Fibroblast of the aortic adventitia (primary cell): ENCODE measurements around the gene TCF4. TPM values are rescaled to one million over a fixed set of nuclear protein-coding genes. Genes with fewer than 3 reads are reported as not detected.
A peak's percentile ranks its signal among the peaks of the same experiment; 100 is the strongest.

Source experiments
- DNase-seq: peaks from one replicate; pipeline ENCODE4 v3.0.0-alpha.2; 2010; ENCODE audit warnings: low read depth
- H3K4me3 ChIP-seq: 2 replicates; pipeline ENCODE4 v1.5.1; 2011; ENCODE audit warnings: low read depth, mild to moderate bottlenecking, control low read depth, low read length, moderate library complexity
- total RNA-seq: library from RNA; depleted of rRNA; stranded (reverse); fragments of >200 nt; gene quantifications from 2 replicates; pipeline ENCODE4 v1.2.3, GENCODE V29; 2012; ENCODE audit warnings: low replicate concordance
- TF ChIP-seq, protein P1 (sequence below): IDR thresholded peaks from 2 replicates; pipeline ENCODE4 v1.5.1; 2011; ENCODE audit warnings: mild to moderate bottlenecking, low read length, control low read depth, inconsistent platforms; ENCODE audit not compliant: insufficient read depth

The TCF4 gene
- total RNA-seq, 1 donor: 105 TPM

DNA sequence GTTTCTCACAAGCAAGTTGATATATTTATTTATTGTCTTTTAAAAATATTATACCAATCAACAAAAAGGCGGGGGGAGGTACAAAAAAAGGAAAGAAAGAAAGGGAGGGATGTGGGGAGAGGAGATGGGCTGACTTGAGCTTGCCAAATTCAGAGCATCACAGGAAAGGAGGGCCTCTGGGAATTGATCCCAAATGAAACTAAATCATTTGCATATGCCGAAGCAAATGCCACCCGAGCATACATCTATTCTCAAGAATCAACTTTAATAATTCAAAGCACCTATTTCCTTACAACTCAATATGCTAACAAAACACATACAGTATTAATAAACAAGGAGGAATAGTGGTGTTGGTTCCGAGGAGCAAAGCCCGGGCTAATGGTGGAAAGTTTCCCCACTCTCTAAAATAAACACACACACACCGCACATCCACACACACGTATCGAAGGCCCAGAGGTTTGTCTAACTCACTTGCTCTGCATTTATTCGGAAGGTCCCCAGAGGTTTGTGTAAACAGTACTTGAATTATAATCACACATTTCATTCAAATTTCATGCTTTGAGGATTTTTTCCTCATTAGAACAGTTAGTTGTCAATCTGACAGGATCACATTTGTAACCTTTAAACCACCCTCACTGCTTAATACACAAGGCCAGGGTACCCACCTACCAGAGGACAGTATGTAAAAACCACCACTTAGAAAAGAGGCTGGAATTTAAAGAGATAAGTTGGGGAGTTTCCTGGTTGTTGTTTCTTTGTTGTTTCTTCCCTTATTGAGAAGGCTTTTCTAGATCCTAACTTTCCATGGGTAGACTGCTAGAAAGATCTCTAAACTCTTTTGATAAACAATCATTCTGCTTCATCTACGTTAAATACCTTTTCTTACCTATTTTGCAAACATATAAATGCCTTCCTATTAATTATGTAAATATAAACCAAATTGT, 264.7 kb downstream of the TCF4 start:
- TF ChIP-seq, protein P1, sequence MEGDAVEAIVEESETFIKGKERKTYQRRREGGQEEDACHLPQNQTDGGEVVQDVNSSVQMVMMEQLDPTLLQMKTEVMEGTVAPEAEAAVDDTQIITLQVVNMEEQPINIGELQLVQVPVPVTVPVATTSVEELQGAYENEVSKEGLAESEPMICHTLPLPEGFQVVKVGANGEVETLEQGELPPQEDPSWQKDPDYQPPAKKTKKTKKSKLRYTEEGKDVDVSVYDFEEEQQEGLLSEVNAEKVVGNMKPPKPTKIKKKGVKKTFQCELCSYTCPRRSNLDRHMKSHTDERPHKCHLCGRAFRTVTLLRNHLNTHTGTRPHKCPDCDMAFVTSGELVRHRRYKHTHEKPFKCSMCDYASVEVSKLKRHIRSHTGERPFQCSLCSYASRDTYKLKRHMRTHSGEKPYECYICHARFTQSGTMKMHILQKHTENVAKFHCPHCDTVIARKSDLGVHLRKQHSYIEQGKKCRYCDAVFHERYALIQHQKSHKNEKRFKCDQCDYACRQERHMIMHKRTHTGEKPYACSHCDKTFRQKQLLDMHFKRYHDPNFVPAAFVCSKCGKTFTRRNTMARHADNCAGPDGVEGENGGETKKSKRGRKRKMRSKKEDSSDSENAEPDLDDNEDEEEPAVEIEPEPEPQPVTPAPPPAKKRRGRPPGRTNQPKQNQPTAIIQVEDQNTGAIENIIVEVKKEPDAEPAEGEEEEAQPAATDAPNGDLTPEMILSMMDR: no peak
- peak; percentile 59 for DNase-seq
- peak overlapping the region; percentile 71 for H3K4me3 ChIP-seq

DNA sequence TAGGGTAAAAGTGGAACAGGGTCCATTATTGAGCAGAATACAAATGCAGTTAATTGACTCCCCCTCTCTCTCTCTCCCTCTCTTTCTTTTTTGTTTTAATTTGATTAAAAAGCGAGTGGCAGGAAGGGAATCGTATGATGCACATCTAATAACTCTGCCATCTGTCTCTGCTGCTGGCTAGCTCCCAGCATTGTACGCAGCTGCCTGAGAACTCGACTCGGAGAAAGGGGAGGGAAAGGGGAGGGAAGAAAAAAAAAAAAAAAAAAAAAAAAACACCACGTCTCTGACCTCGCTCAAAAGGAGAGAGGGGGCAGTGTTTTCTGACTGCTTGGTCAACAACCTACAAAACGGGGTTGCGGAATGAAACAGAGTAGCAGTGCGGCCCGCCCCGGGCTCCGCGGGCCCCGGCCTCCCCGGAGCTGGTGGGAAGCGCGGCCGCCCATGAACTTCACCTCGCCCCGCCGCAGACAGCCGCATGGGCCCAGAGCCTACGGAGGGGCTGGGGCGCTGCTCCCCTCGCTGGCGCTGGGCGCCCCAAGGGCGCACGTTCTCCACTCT, 265.7 kb downstream of the TCF4 start:
- peak overlapping the region; percentile 71 for H3K4me3 ChIP-seq
- DNase-seq: peak; percentile 96
- TF ChIP-seq, protein P1: peak; percentile 27

DNA sequence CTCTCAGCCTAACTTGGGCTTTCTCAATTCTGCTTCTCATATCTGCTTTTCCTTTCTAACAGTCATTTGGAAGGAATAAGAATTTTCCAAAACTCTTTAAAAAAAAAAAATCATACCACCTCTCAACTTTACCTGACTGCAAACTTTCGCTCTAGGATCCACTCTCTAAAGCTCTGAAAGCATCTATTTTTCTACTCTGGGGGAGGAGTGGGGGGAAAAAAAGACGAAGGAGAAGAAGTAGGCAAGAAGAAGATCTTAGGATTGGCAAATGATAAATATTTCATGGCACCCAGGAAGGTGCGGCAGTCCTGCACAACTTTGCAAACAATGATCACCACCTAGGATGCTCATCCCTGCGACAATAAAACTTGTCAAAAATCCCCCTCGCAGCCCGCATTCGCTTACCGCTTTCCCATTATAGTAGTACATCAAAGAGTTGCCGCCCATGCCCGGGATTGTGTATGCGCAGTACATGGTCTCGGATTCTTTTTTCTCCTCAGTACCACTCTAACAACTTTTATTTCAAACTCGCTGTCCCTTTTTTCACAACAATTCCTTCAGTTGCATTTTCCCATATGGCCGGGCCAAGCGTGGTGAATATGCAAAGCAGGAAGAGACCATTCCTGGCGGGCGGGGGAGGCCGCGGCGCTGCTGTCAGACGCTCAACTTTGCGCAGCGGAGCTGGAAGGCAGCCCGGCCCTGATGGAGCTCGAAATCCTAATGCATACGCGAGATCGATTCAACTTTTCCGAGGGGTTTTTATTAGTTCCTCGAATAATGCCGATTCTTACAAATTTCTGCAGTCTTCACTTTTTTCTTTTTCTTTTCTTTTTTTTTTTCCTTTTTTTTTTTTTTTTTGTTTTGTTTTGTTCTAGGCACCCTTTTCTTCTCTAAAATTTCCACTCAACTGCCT, 266.5 kb downstream of the TCF4 start:
- peak overlapping the region; percentile 71 for H3K4me3 ChIP-seq
- DNase-seq: peak; percentile 93
- TF ChIP-seq, protein P1: no peak

DNA sequence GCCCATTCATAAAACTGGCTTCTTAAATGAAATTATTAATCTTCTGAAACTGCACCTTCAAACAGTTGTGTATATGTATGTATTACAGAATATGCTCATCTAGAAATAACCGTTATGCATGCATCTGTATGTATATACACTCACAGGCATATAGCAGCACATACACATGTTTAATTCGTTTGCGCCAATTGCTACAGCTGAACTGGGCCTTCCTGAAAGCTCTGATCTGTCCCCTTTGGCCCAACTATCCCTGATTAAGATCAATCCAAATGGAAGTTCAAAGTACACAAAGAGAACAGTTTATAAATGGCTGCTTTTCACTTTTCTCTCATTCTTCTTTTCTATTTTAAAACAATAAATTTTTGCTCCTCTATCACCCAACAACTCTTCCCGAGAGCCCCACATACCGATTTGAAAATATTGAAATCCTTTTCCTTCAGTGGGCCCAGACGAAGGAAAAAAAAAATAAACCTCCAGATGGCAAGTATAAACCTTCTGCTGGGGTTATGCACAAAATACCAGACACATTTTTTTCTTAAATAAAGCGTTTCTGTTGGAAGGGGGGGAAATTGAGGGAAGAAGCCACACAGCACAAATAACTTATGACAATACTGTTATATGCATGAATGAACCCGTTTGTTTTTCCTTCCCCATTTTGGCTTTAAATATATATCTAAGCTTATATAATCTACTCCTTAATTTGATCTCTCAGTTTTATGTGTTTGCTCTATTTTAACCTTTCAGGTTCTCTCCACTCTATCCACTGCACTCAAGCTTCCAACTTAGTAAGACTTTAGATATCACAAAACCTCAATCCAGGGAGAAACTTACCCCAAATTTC, 267.3 kb downstream of the TCF4 start:
- peak; percentile 33 for DNase-seq
- TF ChIP-seq, protein P1: no peak
- peak overlapping the region; percentile 71 for H3K4me3 ChIP-seq

DNA sequence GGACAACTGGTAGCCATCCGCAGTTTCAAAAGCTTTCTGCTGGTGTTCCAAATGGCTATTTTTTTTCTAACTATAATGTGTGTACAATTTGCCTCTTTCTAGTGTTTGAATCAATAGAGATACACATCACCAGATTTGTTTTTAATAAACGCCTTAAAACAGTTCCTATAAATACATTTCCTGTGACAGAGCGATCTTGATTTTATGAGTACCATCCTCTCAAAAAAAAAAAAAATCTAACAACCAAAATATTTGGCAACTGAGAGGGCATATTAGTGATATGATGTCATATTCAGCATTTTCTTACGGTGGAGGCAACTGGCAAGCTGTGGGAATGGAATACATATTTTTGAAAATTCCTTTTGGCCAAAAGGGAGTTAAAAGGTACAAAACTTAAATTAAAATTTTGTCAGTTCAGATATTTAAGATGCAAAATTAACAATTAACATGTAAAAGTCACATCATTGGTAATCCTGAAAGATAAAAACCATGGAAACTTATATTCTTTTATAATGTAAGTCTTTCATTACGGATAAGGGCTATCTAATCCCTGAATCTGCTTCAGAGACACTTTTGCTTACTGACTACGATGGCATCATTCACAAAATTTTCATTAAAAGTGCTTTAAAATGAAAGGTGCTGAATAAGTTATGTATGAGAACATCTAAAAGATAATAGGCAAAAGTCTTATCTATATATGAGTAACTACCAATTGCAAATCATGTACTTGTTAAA, 268.4 kb downstream of the TCF4 start:
- DNase-seq: peak; percentile 68
- TF ChIP-seq, protein P1: no peak
- peak overlapping the region; percentile 71 for H3K4me3 ChIP-seq
